WERI-Rb-1 (cell line): ENCODE data around the gene CTNNA3.

Experiments used
- DNase-seq: peaks from one replicate; pipeline ENCODE4 v3.0.0-alpha.2; 2020
- H3K27ac ChIP-seq: fragments of 250-450 bp; sonication (Bioruptor Pico); 2 replicates; pipeline ENCODE4 v1.5.1; 2020; ENCODE audit warnings: mild to moderate bottlenecking, moderate library complexity
- H3K27me3 ChIP-seq: fragments of 250-450 bp; sonication (Bioruptor Pico); 2 replicates; pipeline ENCODE4 v1.5.1; 2021; ENCODE audit warnings: mild to moderate bottlenecking, low read depth, moderate library complexity; ENCODE audit not compliant: insufficient read depth, severe bottlenecking
- H3K36me3 ChIP-seq: fragments of 250-450 bp; sonication (Bioruptor Pico); 2 replicates; pipeline ENCODE4 v1.5.1; 2020; ENCODE audit warnings: mild to moderate bottlenecking, moderate library complexity
- H3K4me3 ChIP-seq: 2 replicates; pipeline ENCODE4 v1.5.1; 2011; ENCODE audit warnings: low read depth, mild to moderate bottlenecking, control low read depth, low read length
- H3K9me3 ChIP-seq: fragments of 250-450 bp; sonication (Bioruptor Pico); 2 replicates; pipeline ENCODE4 v1.5.1; 2021; ENCODE audit warnings: mild to moderate bottlenecking, moderate library complexity; ENCODE audit not compliant: severe bottlenecking
- CTCF ChIP-seq: IDR thresholded peaks from 2 replicates; pipeline ENCODE4 v1.5.1; 2011; ENCODE audit warnings: low read depth, mild to moderate bottlenecking, control low read depth, inconsistent platforms, low read length

Gene CTNNA3

GRCh38 chr10:66252986-66253385 lies 1443.0 kb downstream of the CTNNA3 start:
- DNase-seq: no peak
- Histone ChIP-seq H3K9me3 (no peaks in the 10 kb centered on the region), H3K27ac (no peak overlapping the region), H3K4me3 (no peak overlapping the region), H3K36me3 (no peaks in the 10 kb centered on the region), H3K27me3 (no peaks in the 10 kb centered on the region)
- no peak for TF ChIP-seq CTCF

- Histone ChIP-seq H3K36me3 (no peaks in the 10 kb centered on the region), H3K9me3 (no peaks in the 10 kb centered on the region), H3K27me3 (no peaks in the 10 kb centered on the region), H3K4me3 (no peak overlapping the region), H3K27ac (no peak overlapping the region)
- DNase-seq: no peak
- no peak for TF ChIP-seq CTCF
Observed at GRCh38 chr10:66246177-66246576, 1449.8 kb downstream of the CTNNA3 start.

GRCh38 chr10:66244953-66245352 lies 1451.0 kb downstream of the CTNNA3 start:
- Histone ChIP-seq H3K9me3 (no peaks in the 10 kb centered on the region), H3K4me3 (no peak overlapping the region), H3K36me3 (no peaks in the 10 kb centered on the region), H3K27me3 (no peaks in the 10 kb centered on the region), H3K27ac (no peak overlapping the region)
- TF ChIP-seq CTCF: no peak
- no peak for DNase-seq

GRCh38 chr10:66242885-66243284 lies 1453.1 kb downstream of the CTNNA3 start:
- no peak for DNase-seq
- H3K9me3 ChIP-seq: no peaks in the 10 kb centered on the region
- no peaks in the 10 kb centered on the region for H3K27me3 ChIP-seq
- no peak for TF ChIP-seq CTCF
- H3K36me3 ChIP-seq: no peaks in the 10 kb centered on the region
- no peak overlapping the region for H3K27ac ChIP-seq
- no peak overlapping the region for H3K4me3 ChIP-seq

- H3K4me3 ChIP-seq: no peak overlapping the region
- no peak for TF ChIP-seq CTCF
- DNase-seq: no peak
- no peaks in the 10 kb centered on the region for H3K9me3 ChIP-seq
- H3K27ac ChIP-seq: no peak overlapping the region
- peaks cover 2% of the 10 kb centered on the region for H3K27me3 ChIP-seq
- H3K36me3 ChIP-seq: no peaks in the 10 kb centered on the region
Observed at GRCh38 chr10:66239062-66239461, 1456.9 kb downstream of the CTNNA3 start.

- Histone ChIP-seq H3K9me3 (no peaks in the 10 kb centered on the region), H3K27ac (no peak overlapping the region), H3K36me3 (no peaks in the 10 kb centered on the region), H3K27me3 (peaks cover 4% of the 10 kb centered on the region), H3K4me3 (no peak overlapping the region)
- DNase-seq: no peak
- TF ChIP-seq CTCF: no peak
Observed at GRCh38 chr10:66238343-66238742, 1457.7 kb downstream of the CTNNA3 start.
